SH-SY5Y (cell line): ENCODE results near the gene HPCAL1.

Source experiments
- GATA2 ChIP-seq: IDR thresholded peaks from 2 replicates; pipeline ENCODE4 v1.6.1; 2011; ENCODE audit warnings: mild to moderate bottlenecking, low read depth, low read length
- GATA3 ChIP-seq: IDR thresholded peaks from 2 replicates; pipeline ENCODE4 v1.6.1; 2011; ENCODE audit warnings: low read depth, mild to moderate bottlenecking, low read length, moderate library complexity

- peak; percentile 75 for TF ChIP-seq GATA2
- no peak for TF ChIP-seq GATA3
Observed at GRCh38 chr2:10392951-10393639, 90.4 kb downstream of the HPCAL1 start.
